Naive B cell (primary cell): ENCODE results near the gene PPM1J. TPM values are rescaled to one million over a fixed set of nuclear protein-coding genes. Genes with fewer than 3 reads are reported as not detected.

Experiments used
- ATAC-seq, 2 donors: fragments of 150-1000 bp; cut with Tn5 transposase; 2 replicates each; pipeline ENCODE4 v1.10.0; 2021; ENCODE audit warnings: low read depth in 2 of 2, mild to moderate bottlenecking in 2 of 2, moderate library complexity in 2 of 2
- DNase-seq: peaks from one replicate; pipeline ENCODE4 v3.0.0; 2022
- H3K27ac Mint-ChIP-seq, 6 donors: one replicate each; pipeline ENCODE4 v1.8.0; 2020 to 2022; ENCODE audit warnings: mild to moderate bottlenecking in 6 of 6, mixed read lengths in 6 of 6, moderate library complexity in 5 of 6, inconsistent platforms in 2 of 6
- H3K27me3 Mint-ChIP-seq, 3 donors: one replicate each; pipeline ENCODE4 v1.8.0; 2021 to 2022; ENCODE audit warnings: mixed read lengths in 3 of 3, mild to moderate bottlenecking in 1 of 3
- H3K36me3 Mint-ChIP-seq, 2 donors: one replicate each; pipeline ENCODE4 v1.8.0; 2020 to 2022; ENCODE audit warnings: mixed read lengths in 2 of 2, inconsistent platforms in 1 of 2, mild to moderate bottlenecking in 1 of 2
- H3K4me1 Mint-ChIP-seq, 3 donors: one replicate each; pipeline ENCODE4 v1.8.0; 2020 to 2022; ENCODE audit warnings: mixed read lengths in 3 of 3, inconsistent platforms in 1 of 3, mild to moderate bottlenecking in 1 of 3, moderate library complexity in 1 of 3
- H3K4me3 Mint-ChIP-seq, 8 donors: one replicate each; pipeline ENCODE4 v1.8.0; 2020 to 2022; ENCODE audit warnings: mild to moderate bottlenecking in 8 of 8, mixed read lengths in 8 of 8, moderate library complexity in 8 of 8, inconsistent platforms in 2 of 8
- H3K9me3 Mint-ChIP-seq, 7 donors: one replicate each; pipeline ENCODE4 v1.8.0; 2020 to 2022; ENCODE audit warnings: mixed read lengths in 7 of 7, mild to moderate bottlenecking in 5 of 7, inconsistent platforms in 2 of 7, moderate library complexity in 1 of 7
- polyA plus RNA-seq, 6 donors: library from polyadenylated mRNA; unstranded; fragments of 300-500 nt; fragmentation: Illumina TruSeq; gene quantifications; one replicate each; pipeline ENCODE4 v1.2.3, GENCODE V29; 2021; ENCODE audit warnings: low read depth in 6 of 6

Gene PPM1J
- polyA plus RNA-seq, 6 donors from 2014 or later, result 0.48 to 3.1 (median 1.5) TPM

DNA sequence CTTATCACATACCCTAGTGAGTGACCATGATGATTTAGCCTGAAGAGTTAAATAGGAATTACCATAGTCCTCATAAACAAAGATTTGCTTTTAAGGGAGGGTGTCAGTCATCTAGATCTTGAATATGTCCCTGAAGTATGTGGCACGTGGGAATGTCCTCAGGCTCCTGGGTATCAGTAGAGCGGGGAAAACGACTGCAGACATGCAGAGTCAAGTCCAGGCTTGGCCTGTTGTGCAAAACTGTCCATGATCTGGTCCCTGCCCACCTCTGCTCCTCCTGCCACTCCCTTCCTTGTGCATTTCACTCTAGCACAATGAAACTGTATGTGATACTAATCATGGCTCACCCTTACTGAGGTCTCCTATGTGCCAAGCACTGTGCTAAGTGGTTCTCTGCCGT is 27.8 kb downstream of the PPM1J start:
- Mint-ChIP-seq H3K27ac (peak overlapping the region in 2 of 6 donors; percentile 56 to 65), H3K4me3 (no peak overlapping the region)

DNA sequence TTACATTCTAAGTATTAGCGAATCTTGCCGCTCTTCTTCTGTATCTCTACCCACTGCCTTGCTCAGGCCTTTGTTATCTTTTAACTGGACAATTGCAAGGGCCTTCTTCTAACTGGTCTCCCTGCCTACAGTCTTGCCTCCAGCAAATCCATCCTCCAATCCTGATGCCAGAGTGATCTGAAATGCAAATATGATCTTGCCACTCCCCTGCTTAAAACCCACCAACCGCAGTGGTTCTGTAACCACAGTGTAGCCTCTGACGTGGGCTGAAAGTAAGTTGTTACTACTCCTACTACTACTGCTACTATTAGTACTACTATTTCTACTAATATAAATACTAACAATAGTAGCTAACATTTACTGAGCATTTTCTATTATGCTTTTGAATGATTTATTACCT is 28.3 kb downstream of the PPM1J start:
- Mint-ChIP-seq H3K4me3 (peak overlapping the region in 1 of 8 donors; percentile 10), H3K36me3 (peaks cover 4 to 5% of the 10 kb centered on the region in 2 donors), H3K27me3 (no peaks in the 10 kb centered on the region), H3K27ac (peak overlapping the region in 1 of 6 donors; percentile 65), H3K9me3 (no peaks in the 10 kb centered on the region), H3K4me1 (peaks cover 5 to 11% (median 7%) of the 10 kb centered on the region in 3 donors)
- DNase-seq (no peak), ATAC-seq (no peak)

More for the DNA sequence above, 27.8 kb downstream of the PPM1J start:
- no peaks in the 10 kb centered on the region for H3K9me3 Mint-ChIP-seq
- H3K4me1 Mint-ChIP-seq, result peaks cover 5 to 11% (median 7%) of the 10 kb centered on the region in 3 donors
- ATAC-seq (no peak), DNase-seq (no peak)
- H3K27me3 Mint-ChIP-seq, result no peaks in the 10 kb centered on the region
- peaks cover 9 to 10% of the 10 kb centered on the region in 2 donors for H3K36me3 Mint-ChIP-seq

DNA sequence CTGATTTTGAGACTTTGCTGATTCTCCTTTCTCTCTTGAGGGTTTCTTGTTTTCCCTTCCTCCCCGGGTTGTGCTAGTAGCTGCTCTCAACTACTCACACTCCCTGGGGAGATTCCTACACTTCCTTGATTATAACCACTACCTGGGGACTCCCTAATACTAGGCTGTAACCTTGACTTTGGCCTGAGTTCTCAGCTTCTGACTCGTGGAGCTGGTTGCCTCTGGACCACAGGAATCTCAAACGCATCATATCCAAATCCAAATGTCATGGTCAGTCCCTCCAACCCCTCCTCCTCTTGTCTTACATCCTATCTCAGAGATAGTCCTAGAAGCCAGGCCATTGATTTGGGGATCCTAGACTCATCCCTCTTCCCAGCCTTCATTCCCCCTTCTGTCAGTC is 28.7 kb downstream of the PPM1J start:
- peaks cover 0 to under 1% of the 10 kb centered on the region in 2 donors for H3K36me3 Mint-ChIP-seq
- peak overlapping the region in 1 of 6 donors; percentile 65 for H3K27ac Mint-ChIP-seq
- no peaks in the 10 kb centered on the region for H3K27me3 Mint-ChIP-seq
- peak overlapping the region in 1 of 8 donors; percentile 10 for H3K4me3 Mint-ChIP-seq
- DNase-seq (no peak), ATAC-seq (no peak)
- peaks cover 5 to 11% (median 7%) of the 10 kb centered on the region in 3 donors for H3K4me1 Mint-ChIP-seq
- H3K9me3 Mint-ChIP-seq, result no peaks in the 10 kb centered on the region

DNA sequence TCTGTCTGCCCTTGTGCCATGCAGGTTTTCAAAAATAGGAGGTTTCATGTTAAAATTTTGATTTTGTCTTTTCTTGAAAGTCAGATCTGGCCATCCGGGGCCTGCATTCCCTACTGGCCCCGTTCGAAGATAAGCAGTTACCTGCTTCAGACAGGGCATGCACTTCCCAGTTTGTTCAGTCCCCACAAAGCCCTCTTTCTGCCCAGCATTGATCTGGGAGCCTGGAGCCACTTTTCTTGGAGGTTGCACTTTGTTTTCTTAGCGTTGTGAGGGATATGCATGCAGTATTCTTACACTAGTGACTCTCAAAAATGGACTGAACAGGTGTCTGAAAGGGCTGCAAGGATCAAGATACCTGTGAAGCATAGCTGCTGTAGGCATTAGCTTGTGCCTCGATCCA is 29.2 kb downstream of the PPM1J start:
- Mint-ChIP-seq H3K27ac (peak overlapping the region in 1 of 6 donors; percentile 62), H3K36me3 (no peaks in the 10 kb centered on the region), H3K9me3 (no peaks in the 10 kb centered on the region), H3K4me3 (no peak overlapping the region), H3K27me3 (no peaks in the 10 kb centered on the region), H3K4me1 (peaks cover 5 to 11% (median 7%) of the 10 kb centered on the region in 3 donors)
- no peak for DNase-seq
- no peak for ATAC-seq

DNA sequence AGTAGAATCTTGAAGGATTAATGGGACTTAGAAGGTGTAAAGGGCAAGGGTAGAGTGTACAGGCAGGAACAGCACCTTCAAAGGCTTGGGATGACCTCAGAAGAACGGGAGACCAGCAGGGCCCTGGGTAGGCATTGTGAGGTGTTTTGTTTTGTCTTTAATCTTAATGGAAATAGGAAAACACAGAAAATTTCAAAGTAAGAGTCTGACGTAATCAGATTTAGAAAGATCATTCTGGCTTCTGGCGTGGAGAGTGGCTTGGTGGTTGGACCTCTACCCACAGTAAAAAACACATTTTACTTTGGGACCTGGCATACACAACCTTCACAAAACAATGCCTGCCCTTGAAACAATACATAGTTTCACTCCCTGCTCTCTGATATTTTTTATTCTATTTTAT is 36.5 kb downstream of the PPM1J start:
- Mint-ChIP-seq H3K4me1 (peaks cover 22 to 36% (median 26%) of the 10 kb centered on the region in 3 donors), H3K4me3 (no peak overlapping the region), H3K27ac (peak overlapping the region in 1 of 6 donors; percentile 0), H3K36me3 (no peaks in the 10 kb centered on the region), H3K27me3 (no peaks in the 10 kb centered on the region), H3K9me3 (no peaks in the 10 kb centered on the region)
- ATAC-seq (no peak), DNase-seq (no peak)

DNA sequence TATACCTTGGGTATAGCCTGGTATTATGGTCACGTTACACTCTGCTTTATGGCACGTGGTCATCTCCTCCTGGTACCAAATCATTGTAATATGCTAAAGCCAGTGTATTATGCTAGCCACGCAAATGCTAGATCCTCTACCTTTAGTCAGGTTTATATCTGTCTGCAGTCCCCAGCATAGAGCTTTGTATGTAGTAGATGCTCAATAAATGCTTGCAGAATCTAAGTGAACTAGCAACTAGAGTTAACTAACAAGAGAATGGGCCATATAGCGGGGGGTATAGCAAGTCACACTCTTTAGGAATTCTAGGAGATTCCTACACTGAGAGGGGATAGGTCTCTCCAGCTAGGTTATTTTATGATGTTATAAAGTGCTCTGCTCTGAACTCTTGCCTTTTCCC is 37.6 kb downstream of the PPM1J start:
- Mint-ChIP-seq H3K9me3 (no peaks in the 10 kb centered on the region), H3K27me3 (no peaks in the 10 kb centered on the region), H3K4me3 (no peak overlapping the region), H3K4me1 (peaks cover 24 to 44% (median 29%) of the 10 kb centered on the region in 3 donors), H3K27ac (no peak overlapping the region), H3K36me3 (no peaks in the 10 kb centered on the region)
- DNase-seq (no peak), ATAC-seq (no peak)

DNA sequence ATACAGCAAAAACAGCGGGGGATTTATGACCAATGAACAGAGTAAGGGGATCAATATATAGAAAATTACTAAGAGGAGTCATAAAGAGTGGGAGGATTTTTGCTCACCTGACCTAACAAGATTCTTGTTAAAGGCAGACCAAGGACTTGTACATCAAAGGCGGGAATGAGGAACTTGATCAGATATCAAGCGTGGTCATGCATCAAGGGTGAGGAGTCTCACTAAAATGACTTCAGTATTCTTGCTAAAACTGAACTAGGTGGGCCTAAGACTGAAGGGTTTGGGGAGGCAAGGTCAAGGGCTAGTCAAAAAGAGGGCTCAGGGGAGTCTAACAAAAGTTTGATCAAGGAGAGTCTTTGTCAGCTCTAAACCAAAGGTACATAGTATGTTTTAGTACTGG is 38.6 kb downstream of the PPM1J start:
- DNase-seq (peak; percentile 44), ATAC-seq (peak; percentile 63 to 72)
- Mint-ChIP-seq H3K4me3 (peak overlapping the region; percentile 62 to 97 (median 82)), H3K9me3 (no peaks in the 10 kb centered on the region), H3K36me3 (peaks cover 2 to 3% of the 10 kb centered on the region in 2 donors), H3K27me3 (no peaks in the 10 kb centered on the region), H3K4me1 (peaks cover 24 to 44% (median 29%) of the 10 kb centered on the region in 3 donors), H3K27ac (peak overlapping the region in 3 of 6 donors; percentile 3 to 41 (median 26))

DNA sequence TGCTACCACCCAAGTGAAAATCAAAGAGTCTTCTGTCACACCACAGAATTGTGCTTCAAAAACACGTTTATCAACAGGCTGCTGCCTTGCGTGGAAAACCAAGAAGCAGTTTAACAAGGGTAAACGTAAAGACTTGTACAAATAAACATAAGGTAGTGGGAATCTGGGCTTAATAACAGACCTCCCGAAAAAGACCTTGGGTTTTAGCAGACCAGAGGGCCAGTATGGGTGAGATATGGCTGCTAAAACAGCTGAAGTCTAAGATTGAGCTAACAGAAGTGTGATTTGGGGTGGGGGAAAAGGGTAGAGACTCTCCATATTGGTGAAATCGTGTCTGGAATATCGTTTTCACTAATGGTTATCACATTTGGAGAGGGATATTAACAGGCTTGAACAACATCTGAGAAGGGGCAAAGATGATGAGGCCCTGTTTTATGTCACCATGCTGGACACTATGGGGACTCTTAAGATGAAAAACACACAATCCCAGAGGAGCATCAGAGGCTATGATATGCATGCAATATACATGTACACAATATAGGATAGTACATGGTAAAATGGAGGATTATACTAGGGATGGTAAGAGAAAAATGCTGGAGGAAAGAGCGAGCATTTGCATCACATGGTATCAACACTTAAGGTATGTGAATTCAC is 39.3 kb downstream of the PPM1J start:
- peak overlapping the region; percentile 71 to 97 (median 86) for H3K4me3 Mint-ChIP-seq

DNA sequence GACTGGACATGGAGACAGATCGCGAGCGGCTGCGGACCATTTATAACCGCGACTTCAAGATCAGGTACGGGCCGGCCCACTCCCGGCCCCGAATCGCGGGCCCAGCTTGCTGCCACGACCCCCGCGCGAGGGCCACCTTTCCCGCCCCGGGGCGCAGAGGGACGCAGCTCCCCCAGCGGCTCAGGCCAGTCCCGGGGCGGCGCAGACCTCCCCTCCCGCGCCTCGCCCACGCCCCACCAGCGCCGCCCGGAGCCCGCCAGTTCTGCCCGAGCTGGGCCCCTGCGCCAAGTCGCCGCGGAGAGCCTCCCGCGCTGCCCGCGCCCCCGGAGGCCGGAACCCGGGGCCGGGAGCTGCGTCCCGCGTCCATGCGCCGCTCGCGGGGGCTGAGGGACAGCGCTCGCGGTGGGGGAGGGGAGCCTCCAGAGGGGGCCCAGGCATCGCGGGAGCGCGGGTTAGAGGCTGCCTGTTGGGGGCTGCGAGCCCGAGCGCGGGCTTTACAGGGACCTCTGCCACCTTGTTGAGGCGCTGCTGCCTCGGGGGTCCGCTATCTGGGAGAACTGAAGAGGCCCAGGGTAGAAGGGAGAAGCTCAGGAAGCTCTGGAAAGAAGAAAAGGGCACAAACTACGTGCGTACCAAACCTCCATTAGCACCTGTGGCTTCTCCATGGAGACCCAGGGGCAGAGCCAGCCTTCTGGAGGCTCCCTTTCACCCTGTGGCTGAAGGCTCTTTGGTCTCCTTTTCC is 40.0 kb downstream of the PPM1J start:
- Mint-ChIP-seq H3K4me1 (peaks cover 24 to 44% (median 29%) of the 10 kb centered on the region in 3 donors), H3K4me3 (peak overlapping the region; percentile 84 to 99 (median 94)), H3K9me3 (no peaks in the 10 kb centered on the region), H3K36me3 (peaks cover 7 to 15% of the 10 kb centered on the region in 2 donors), H3K27ac (peak overlapping the region; percentile 67 to 94 (median 91)), H3K27me3 (no peaks in the 10 kb centered on the region)
- peak; percentile 46 for DNase-seq
- ATAC-seq, result peak; percentile 42 to 48

More for the DNA sequence above, 39.3 kb downstream of the PPM1J start:
- H3K9me3 Mint-ChIP-seq, result no peaks in the 10 kb centered on the region
- no peaks in the 10 kb centered on the region for H3K27me3 Mint-ChIP-seq
- no peak for DNase-seq
- peak overlapping the region; percentile 19 to 92 (median 67) for H3K27ac Mint-ChIP-seq
- H3K4me1 Mint-ChIP-seq, result peaks cover 24 to 44% (median 29%) of the 10 kb centered on the region in 3 donors
- H3K36me3 Mint-ChIP-seq, result peaks cover 7 to 9% of the 10 kb centered on the region in 2 donors
- ATAC-seq, result no peak

DNA sequence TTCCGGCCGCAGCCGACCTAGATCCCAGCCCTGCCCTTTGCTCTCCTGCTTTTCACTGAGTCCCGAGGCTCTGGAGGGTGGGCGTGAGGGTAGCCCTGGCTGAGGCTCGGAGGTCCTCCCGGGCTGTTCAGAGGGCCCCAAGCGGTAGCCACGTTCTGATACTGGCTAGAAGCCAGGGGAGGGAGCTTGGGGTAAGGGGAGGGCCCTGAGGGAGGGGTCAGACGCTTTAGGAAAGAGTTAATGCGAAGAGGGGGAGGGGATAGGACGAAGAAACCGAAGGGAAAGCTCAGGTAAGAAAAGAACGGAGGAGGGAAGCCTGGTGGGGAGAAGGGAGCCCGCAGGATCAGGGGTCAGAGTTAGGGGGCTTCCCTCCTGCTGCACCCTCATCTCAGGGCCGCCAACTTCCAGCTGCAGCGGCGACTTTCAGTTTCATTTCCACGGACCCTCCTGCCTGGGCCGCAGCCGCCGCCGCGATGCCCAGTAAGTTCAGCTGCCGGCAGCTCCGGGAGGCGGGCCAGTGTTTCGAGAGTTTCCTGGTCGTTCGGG is 40.6 kb downstream of the PPM1J start, which contains the start of gene MOV10:
TSS of gene MOV10 (plus strand) at position 220 of the 546 bp plus-strand sequence. CDS start at position 474, 254 bp downstream.
- peak; percentile 56 for DNase-seq
- H3K4me1 Mint-ChIP-seq, result peaks cover 24 to 44% (median 29%) of the 10 kb centered on the region in 3 donors
- peaks cover 12 to 22% of the 10 kb centered on the region in 2 donors for H3K36me3 Mint-ChIP-seq
- peak within 1 kb of the TSS; percentile 84 to 99 (median 94) for H3K4me3 Mint-ChIP-seq
- no peaks in the 10 kb centered on the region for H3K27me3 Mint-ChIP-seq
- peak; percentile 49 to 56 for ATAC-seq
- H3K9me3 Mint-ChIP-seq, result no peaks in the 10 kb centered on the region
- H3K27ac Mint-ChIP-seq, result peak within 1 kb of the TSS; percentile 83 to 94 (median 91)

DNA sequence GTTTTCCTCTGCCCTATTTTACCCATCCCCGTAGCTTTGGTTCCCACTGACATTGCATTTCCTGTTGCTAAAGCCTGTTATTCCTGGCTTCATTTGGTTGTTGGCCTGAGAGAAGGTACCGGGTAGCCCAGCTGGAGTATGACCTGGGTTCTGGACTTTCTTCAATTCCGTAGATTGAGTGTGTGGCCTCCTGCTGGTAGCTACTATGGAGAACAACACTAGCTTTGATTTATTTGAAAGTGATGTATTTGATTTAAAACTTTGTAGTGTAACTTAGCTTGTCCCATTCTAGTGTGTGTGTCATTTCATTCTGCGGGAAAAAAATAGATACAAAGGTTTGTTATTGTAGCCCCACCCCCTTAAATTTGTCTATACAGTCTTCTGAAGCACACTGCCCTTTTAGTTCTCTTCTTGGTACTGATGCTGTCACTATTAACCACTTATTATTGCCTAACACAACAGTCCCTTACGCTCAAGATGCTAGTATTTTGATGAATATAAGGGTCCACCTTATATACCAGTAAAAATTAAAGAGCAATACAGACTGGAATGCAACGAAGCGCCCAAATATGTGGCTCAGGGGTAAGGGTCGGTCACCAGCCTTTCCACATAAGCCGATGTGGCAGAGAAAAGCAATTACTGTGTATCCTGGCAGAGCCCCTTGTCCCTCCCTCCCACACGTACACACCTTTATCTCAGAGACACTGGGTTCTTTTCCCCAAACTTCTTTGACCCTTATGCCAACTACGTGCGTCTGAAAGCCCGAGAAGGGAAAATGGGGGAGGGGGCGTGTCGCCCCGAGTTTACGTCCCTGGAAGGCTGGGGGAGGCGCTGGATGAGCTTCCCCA is 41.3 kb downstream of the PPM1J start:
- Mint-ChIP-seq H3K27me3 (no peaks in the 10 kb centered on the region), H3K4me3 (peak overlapping the region; percentile 84 to 99 (median 94)), H3K4me1 (peaks cover 24 to 50% (median 29%) of the 10 kb centered on the region in 3 donors), H3K36me3 (peaks cover 17 to 22% of the 10 kb centered on the region in 2 donors), H3K27ac (peak overlapping the region; percentile 30 to 94 (median 87)), H3K9me3 (no peaks in the 10 kb centered on the region)
- DNase-seq (peak; percentile 13), ATAC-seq (peak; percentile 29 to 31)

DNA sequence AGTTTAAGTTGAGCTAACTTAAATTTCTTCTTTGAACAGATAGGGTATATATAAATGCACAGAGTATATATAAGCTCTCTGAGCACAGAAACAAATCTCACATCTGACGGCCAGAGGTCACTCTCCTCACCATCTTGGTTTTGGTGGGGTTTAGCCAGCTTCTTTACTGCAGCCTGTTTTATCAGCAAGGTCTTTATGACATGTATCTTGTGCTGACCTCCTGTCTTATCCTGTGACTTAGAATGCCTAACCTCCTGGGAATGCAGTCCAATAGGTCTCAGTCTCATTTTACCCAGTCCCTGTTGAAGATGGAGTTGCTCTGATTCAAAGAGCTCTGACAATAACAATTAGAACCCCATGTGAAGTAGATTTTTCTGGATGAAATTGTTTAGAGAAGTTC is 42.3 kb downstream of the PPM1J start:
- Mint-ChIP-seq H3K9me3 (no peaks in the 10 kb centered on the region), H3K36me3 (peaks cover 17 to 24% of the 10 kb centered on the region in 2 donors), H3K4me3 (peak overlapping the region in 3 of 8 donors; percentile 4 to 84 (median 53)), H3K27ac (peak overlapping the region in 3 of 6 donors; percentile 54 to 91 (median 65)), H3K4me1 (peaks cover 28 to 53% (median 33%) of the 10 kb centered on the region in 3 donors), H3K27me3 (no peaks in the 10 kb centered on the region)
- DNase-seq, result no peak
- ATAC-seq, result no peak
